Esophagus mucosa (tissue), 1 donor: Measurements from ENCODE around the gene KRT86. TPM values are rescaled to one million over a fixed set of nuclear protein-coding genes. Genes with fewer than 3 reads are reported as not detected.

Source experiments
- total RNA-seq: library from RNA; stranded (reverse); gene quantifications from one replicate; pipeline ENCODE4 v1.2.4, GENCODE V29; 2023
- donor health status: DM: yes; HTN: yes; CAD: no.

The KRT86 gene
- total RNA-seq, 1 donor from 2014 or later: not detected

Other genes starting within 250 kb of the KRT86 start
- 2.0 TPM for gene NR4A1, start 223.2 kb upstream of the KRT86 start, total RNA-seq
- 35.2 TPM for gene ATG101, start 204.7 kb upstream of the KRT86 start, total RNA-seq
- not detected for gene SMIM41, start 194.9 kb upstream of the KRT86 start, total RNA-seq
- gene KRT80, start 82.6 kb upstream of the KRT86 start, total RNA-seq: 17.9 TPM
- gene KRT7, start 41.4 kb upstream of the KRT86 start, total RNA-seq: 113 TPM
- not detected for gene KRT81, start 16.9 kb downstream of the KRT86 start, total RNA-seq
- gene KRT83, start 46.8 kb downstream of the KRT86 start, total RNA-seq: not detected
- gene KRT85, start 92.8 kb downstream of the KRT86 start, total RNA-seq: not detected
- gene KRT84, start 111.0 kb downstream of the KRT86 start, total RNA-seq: not detected
- gene KRT82, start 131.7 kb downstream of the KRT86 start, total RNA-seq: not detected
- gene KRT75, start 159.7 kb downstream of the KRT86 start, total RNA-seq: 0.84 TPM
- 2,496 TPM for gene KRT6B, start 177.5 kb downstream of the KRT86 start, total RNA-seq
- gene KRT6C, start 199.2 kb downstream of the KRT86 start, total RNA-seq: 2,886 TPM
- gene KRT6A, start 218.6 kb downstream of the KRT86 start, total RNA-seq: 18,870 TPM
- 11,855 TPM for gene KRT5, start 245.7 kb downstream of the KRT86 start, total RNA-seq